GF-D8 (cell line): ENCODE data around the gene PON3.
A peak's percentile ranks its signal among the peaks of the same experiment; 100 is the strongest.
"Not testable (repeated sequence)": the region's sequence is repeated elsewhere in the genome, so short reads cannot be mapped to it uniquely, and the experiment has no call there.

Experiments
- DNase-seq: peaks from one replicate; lab custom pipeline; 2025; lab: John Stamatoyannopoulos, UW

The PON3 gene

GRCh38 chr7:95411666-95412065, 15.5 kb upstream of the PON3 start:
- DNase-seq = no peak

DNA sequence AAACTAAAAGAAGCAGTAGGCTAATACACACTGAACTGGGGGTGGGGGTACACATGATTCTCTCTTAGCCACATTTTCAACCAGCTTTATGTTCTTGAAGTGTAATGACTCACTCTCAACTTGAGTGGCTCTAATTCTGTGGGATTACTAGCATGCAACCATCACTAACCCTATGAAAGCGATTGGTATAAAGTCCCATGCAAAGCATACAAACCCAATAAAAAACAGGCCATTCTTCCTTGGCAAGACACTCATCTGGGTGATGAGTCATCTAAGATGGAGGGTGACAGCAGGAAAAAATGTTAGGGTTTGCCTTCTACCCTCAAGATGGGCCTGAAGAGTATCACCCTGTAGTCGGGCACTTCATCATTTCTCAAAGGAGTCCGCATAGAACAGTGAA, 14.9 kb upstream of the PON3 start:
- no peak for DNase-seq

DNA sequence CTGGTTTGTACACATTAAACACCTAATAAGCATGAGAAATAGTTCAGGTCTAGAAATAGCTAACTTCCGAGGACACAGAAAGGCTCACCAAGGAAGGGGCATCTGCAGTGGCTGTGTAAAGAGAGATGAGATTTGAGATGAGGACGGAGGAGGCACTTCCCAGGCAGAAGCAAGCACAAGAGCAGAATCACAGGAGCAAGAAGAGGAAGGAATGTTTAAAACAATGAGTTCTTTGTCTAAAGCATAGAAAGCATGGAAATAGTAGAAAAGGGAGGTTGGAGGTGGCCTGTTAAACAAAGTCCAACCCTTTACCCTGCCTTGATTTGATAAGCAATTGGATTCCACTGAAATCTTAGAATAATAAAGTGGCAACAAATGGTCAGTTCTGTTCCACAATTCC, 11.6 kb upstream of the PON3 start:
- no peak for DNase-seq

GRCh38 chr7:95405800-95406199, 9.6 kb upstream of the PON3 start:
- no peak for DNase-seq

GRCh38 chr7:95405208-95405607, 9.0 kb upstream of the PON3 start:
- DNase-seq = no peak

DNA sequence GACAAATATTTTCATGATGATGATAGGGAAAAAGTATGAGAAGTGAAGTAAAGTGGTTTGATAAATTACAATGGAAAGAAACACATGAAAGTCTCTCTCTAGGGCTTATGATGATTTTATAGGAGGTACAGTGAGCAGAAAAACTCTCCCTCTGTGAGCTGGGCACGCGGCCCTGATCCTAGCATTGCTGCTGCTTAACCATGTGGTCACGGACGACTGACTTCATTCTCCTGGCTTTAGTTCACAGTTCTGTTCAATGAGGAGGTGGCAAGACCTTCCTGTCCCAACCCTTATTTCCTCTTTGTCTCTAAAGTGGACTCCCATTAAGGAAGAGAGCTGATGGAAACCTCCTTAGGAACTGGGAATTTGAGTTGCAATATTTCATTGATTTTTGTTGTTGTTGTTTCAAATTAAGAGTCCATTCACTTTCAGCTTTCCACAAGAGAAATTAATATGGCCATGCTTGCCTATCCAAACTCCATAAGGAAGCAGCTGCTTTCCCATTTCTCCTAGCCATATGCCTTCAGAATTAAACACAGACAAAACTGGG, 8.2 kb upstream of the PON3 start:
- DNase-seq = no peak

DNA sequence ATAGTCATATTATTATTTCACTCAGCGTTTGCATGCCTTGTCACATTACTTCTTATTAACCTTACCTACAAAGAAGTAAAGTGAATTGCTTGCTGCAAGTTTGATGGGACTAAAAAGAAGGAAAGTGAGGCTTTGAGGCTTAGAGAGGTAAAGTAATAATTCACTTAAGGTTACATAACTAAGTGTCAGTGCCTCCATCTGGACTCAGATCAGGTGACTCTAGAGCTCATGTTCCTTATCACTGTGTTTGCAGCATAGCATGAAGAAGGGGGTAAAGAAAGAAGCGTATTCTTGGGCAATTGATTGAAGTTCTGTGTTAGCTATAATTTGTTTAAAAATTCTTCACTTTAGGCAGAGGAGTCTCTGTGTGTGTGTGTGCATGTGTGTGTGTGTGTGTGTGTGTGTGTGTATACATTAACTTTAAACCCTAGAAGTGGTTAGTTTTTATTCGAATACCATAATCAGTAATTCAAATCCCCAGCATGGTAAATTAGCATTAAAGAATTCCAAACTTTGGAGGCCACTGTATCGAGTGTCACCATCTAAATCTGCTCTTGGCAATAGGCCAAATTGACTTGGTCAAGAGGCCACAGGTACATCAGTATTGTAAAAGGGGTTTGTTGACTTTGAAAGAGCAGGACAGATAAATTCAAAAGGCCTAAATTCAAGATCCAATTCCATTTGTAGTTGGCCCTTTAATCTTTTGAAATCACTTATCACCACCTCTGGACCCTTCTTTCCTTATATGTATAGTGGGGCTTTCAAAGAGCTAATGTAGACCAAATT, 2.2 kb upstream of the PON3 start:
- no peak for DNase-seq

GRCh38 chr7:95397381-95397780, 1.2 kb upstream of the PON3 start:
- DNase-seq = no peak

GRCh38 chr7:95395755-95396135, 430 bp downstream of the PON3 start:
- no peak for DNase-seq

DNA sequence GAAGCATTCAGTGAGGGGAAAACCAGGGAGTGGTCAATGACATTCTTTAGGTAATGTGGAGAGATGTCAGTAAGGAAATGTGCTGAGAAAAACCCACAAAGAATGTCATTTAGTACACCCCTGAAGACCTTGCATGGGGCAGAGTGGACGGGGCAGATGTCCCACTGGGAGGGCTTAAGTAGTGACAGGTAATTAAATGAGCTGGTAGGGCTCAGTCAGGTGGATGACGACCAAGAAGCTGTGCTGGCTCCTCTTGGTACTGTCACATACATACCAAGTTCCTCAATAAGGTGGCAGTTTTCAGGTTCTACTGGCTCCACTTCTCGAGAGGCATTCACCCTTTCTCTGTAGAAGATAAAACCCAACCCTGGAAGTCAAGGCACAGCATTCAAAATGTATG, 1.8 kb downstream of the PON3 start:
- DNase-seq = no peak

- peak; percentile 61 for DNase-seq
Observed at GRCh38 chr7:95391761-95392160, 4.4 kb downstream of the PON3 start.

- DNase-seq = no peak
Observed at GRCh38 chr7:95389516-95389915, 6.7 kb downstream of the PON3 start.

DNA sequence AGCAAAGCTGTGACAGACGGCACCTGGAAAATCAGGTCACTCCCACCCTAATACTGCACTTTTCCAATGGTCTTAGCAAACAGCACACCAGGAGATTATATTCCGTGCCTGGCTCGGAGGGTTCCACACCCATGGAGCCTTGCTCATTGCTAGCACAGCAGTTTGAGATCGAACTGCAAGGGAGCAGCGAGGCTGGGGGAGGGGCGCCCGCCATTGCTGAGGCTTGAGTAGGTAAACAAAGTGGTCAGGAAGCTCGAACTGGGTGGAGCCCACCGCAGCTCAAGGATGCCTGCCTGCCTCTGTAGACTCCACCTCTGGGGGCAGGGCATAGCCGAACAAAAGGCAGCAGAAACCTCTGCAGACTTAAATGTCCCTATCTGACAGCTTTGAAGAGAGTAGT, 16.7 kb downstream of the PON3 start:
- DNase-seq = not testable (repeated sequence)

DNA sequence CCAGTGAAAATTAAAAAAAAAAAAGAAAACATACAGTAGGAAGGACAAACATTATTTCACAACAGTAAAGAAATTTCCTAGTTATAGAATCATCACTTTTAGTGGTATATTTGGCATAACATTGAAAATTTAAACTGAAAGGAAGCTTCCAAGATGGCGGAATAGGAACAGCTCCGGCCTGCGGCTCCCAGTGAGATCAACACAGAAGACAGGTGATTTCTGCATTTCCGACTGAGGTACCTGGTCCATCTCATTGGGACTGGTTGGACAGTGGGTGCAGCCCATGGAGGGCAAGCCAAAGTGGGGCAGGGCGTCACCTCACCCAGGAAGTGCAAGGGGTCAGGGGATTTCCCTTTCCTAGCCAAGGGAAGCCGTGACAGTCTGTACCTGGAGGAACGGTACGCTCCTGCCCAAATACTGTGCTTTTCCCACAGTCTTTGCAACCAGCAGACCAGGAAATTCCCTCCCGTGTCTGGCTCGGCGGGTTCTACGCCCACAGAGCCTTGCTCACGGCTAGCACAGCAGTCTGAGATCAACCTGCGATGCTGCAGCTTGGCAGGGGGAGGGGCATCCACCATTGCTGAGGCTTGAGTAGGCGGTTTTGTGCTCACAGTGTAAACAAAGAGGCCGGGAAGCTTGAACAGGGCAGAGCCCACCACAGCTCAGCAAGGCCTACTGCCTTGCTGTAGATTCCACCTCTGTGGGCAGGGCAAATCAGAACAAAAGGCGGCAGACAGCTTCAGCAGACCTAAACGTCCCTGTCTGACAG, 19.4 kb downstream of the PON3 start:
- no peak for DNase-seq

GRCh38 chr7:95375591-95376257, 20.5 kb downstream of the PON3 start:
- no peak for DNase-seq

GRCh38 chr7:95373323-95373722, 22.9 kb downstream of the PON3 start:
- no peak for DNase-seq

DNA sequence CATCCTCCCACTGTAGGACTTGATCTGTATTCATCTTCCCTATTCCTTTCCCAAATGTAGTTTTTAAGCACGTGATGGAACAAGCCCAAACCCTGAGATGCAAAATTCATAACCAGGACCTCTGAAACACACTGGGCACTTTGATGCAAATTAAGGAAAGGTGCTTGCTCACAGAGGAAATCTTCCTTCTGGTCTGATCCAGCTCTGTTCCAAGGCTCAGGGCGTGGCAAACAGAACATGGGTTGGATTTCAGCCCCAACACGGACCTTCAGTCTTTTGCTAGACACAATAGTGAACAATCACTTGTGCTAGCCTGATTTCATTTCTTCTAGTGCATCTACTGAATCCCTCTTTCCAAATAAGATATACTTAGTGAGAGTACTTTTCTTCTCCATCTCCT, 27.9 kb downstream of the PON3 start:
- DNase-seq = no peak

DNA sequence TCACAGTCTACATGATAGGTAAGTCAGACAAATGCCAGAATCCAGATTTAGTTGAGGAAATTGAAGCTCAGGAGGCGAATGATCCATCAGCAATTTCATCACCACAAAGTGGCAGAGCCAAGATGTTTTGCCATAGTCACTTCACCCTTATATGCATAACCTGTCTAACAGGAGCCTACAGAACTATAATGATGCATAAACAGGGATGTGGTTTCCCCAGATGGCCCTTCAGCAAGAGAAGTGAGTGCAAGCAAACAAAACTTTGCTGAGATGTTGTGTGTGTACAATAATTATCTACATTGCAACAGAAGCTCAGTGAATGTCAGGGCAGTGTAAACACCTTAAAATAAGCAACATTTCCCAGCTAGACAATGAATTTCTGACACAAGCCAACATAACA, 28.6 kb downstream of the PON3 start:
- DNase-seq = no peak

DNA sequence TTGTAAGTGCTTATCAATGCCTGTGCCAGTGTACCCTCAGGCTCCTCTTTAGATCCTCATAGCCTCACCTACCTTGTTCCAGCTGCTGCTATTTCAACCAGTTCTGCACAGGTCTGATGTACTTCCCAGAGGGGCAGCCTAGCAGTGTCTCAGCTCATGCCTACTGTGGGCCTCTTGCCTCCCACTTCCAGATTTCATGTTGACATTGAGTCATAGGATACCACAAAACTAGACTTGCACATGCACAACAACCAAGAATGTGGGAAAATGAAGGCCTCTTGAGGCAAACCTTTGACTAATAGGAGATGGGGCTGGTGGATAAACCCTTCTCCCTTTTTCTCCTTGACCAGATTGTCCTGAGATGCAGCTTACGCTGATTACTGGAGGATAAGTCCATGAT, 31.0 kb downstream of the PON3 start:
- no peak for DNase-seq

DNA sequence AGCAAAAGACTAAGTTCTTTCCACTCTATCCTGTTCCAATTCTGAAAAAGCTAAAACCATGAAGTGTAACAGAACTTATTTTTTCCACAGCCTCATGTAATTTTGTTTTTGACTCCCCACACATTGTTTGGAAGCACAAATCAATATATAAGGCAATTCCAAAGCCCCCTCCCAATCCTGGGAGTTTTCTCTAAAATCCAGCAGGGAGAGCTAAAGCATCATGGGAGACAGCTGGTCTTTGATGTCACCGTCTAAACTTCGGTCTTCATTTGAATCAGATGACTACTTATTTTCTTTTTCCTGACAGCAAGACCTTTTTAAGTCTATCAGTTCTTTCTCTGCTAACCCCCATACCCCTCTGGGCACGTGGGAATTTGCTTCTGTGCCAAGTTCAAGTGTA, 38.6 kb downstream of the PON3 start:
- no peak for DNase-seq

DNA sequence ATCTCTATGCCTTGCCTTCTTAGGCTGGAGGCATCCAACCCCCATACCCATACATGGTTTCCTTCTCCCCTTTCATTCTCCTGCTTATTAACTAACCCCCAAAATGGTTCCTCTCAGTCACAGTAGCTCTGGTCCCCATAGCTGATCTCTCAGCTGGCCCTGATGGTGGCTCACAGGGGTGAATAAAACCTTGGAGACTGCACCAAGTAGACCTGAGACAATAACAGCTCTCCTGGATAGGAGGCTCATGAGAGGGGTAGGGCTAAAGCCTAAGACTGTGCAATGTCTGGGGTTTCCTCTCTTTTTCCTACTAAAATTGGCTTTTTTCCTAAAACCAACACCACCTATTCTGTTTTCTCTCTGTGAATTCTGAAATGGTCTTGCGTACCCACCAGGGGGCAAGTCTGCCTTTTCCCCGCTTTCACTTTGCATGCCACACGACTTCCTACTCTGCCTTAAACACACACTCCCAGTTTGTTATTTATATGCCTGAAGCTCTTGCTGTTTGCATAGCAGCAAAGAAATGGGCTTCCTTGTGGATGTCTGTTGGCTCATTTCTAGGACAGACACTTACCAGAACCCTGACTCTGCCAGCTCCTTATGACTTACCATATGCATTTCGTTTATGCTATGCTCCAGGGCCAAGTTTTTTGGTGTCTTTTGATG, 53.4 kb downstream of the PON3 start:
- DNase-seq = no peak

DNA sequence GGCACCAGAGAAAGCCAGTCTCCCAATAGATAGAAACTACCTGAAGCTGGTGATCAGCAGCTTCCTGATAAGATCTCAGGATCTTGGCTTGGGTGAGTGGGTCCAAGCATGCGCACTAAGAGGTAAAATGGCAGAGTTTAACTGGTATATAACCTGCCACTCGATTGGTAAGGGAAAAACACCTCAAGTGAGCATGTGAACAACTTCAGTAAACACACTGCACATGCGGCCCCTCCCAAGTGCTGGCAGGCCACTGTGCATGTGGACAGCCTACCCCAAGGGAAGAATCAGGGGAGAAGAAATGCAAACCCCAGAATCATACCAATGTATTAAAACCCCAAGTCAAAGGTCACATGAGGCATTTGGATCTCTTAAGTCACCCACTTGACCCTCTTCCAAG, 54.1 kb downstream of the PON3 start:
- DNase-seq = no peak
